Endometrium (tissue), 2 donors: Measurements from ENCODE around the gene EMP1.
"Not testable (repeated sequence)": the region's sequence is repeated elsewhere in the genome, so short reads cannot be mapped to it uniquely, and the experiment has no call there.

Experiments
- FAIRE-seq: peaks from 2 replicates; lab custom pipeline; 2012; peaks lifted over from hg19 to GRCh38; lab: Jason Lieb, UNC
- donor health status: control.
- donor health status: control.

EMP1 gene

GRCh38 chr12:13257356-13257875, 60.9 kb downstream of the EMP1 start:
- no peak for FAIRE-seq

DNA sequence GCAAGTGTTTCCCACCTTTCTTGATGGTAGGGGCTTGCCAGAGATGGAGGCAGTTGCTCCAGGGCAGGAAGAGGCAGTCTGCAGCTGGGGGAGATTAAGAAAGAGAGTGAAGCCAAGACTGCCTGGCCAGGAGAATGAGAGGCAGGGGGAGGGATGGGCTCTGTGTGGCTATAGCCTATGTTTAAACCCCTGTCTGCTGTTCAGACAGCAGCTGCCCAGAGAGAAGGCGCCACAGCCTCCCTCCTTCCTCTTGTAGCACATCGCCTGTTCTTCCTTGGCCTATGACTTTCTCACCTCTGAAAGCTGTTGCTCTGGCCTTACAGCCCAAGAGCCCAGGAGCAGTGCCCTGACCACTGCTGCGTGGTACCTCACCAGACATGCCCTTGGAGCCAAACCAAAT, 61.7 kb downstream of the EMP1 start:
- FAIRE-seq = no peak

GRCh38 chr12:13258717-13259119, 62.2 kb downstream of the EMP1 start:
- no peak for FAIRE-seq

- FAIRE-seq = not testable (repeated sequence)
These were observed 63.1 kb downstream of the EMP1 start for GRCh38 chr12:13259625-13260024.

GRCh38 chr12:13267826-13268225, 71.3 kb downstream of the EMP1 start:
- FAIRE-seq = not testable (repeated sequence)

DNA sequence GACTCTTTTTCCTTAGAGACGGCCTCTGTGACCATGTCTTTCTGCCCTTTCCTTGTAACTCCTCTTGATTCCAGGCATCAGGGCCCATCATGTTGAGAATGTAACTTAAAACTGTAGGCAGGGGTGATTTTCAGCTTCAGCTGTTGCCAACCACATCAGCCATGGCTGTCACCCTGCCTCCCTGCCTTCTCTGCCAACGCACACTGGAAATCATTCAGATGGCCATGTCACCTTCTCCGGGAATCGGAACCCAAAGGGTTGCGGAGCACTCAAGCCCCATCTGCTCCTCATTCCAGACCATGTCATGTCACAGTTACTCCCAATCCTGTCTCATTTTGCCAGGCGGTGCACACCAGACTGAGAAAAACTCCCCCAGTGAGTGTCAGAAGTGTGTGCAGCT, 72.1 kb downstream of the EMP1 start:
- FAIRE-seq = no peak
